SU-DHL-6 (cell line): ENCODE results near the gene FAM171A1.
"Not testable (repeated sequence)": the region's sequence is repeated elsewhere in the genome, so short reads cannot be mapped to it uniquely, and the experiment has no call there.

ENCODE experiments used
- H2AFZ ChIP-seq: fragments of 200-600 bp; sonication (generic); 2 replicates; pipeline ENCODE4 v1.6.1; 2014; ENCODE audit warnings: low read depth, mild to moderate bottlenecking, moderate library complexity, mixed read lengths, antibody characterized with exemption, low read length; ENCODE audit not compliant: severe bottlenecking
- H3F3A ChIP-seq: fragments of 200-600 bp; shearing (Covaris generic); 2 replicates; pipeline ENCODE4 v1.6.0; 2016; ENCODE audit warnings: antibody characterized with exemption, mild to moderate bottlenecking; ENCODE audit not compliant: insufficient read depth
- H3K27ac ChIP-seq: fragments of 200-600 bp; sonication (generic); 2 replicates; pipeline ENCODE4 v1.5.1; 2016; ENCODE audit warnings: low read depth, mild to moderate bottlenecking, low read length, moderate library complexity, mixed read lengths
- H3K27me3 ChIP-seq: fragments of 200-600 bp; sonication (generic), shearing (Covaris generic); 2 replicates; pipeline ENCODE4 v1.6.0; 2014; ENCODE audit warnings: mild to moderate bottlenecking, low read length
- H3K36me3 ChIP-seq: fragments of 200-600 bp; sonication (generic); 2 replicates; pipeline ENCODE4 v1.6.1; 2014; ENCODE audit warnings: mild to moderate bottlenecking, low read length, mixed read lengths
- H3K4me2 ChIP-seq: fragments of 300-600, 200-600 bp; shearing (Covaris generic), sonication (generic); 2 replicates; pipeline ENCODE4 v1.6.0; 2014; ENCODE audit warnings: low read length, low read depth, mild to moderate bottlenecking; ENCODE audit not compliant: poor library complexity, severe bottlenecking
- H3K4me3 ChIP-seq: fragments of 200-600 bp; sonication (generic); 2 replicates; pipeline ENCODE4 v1.5.1; 2014; ENCODE audit warnings: antibody characterized with exemption, low read length, mild to moderate bottlenecking, mixed read lengths; ENCODE audit not compliant: insufficient read depth, poor library complexity, severe bottlenecking
- H3K79me2 ChIP-seq: fragments of 200-600 bp; sonication (generic); 2 replicates; pipeline ENCODE4 v1.6.1; 2014; ENCODE audit warnings: mild to moderate bottlenecking, low read length, moderate library complexity; ENCODE audit not compliant: insufficient read depth
- H3K9ac ChIP-seq: fragments of 200-600 bp; sonication (generic); 2 replicates; pipeline ENCODE4 v1.7.0; 2014; ENCODE audit warnings: mild to moderate bottlenecking, low read length
- H3K9me2 ChIP-seq: fragments of 200-600 bp; sonication (generic); replicated peaks from 2 replicates; pipeline ENCODE4 v1.6.1; 2014; ENCODE audit warnings: low read length; ENCODE audit not compliant: insufficient read depth
- H3K9me3 ChIP-seq: fragments of 200-600 bp; sonication (generic); 2 replicates; pipeline ENCODE4 v1.6.1; 2014; ENCODE audit warnings: low read length, mixed read lengths; ENCODE audit not compliant: insufficient read depth
- H4K20me1 ChIP-seq: fragments of 200-600 bp; sonication (generic); 2 replicates; pipeline ENCODE4 v1.6.1; 2014; ENCODE audit warnings: low read depth, mild to moderate bottlenecking, antibody characterized with exemption, low read length, moderate library complexity, mixed read lengths
- EZH2phosphoT487 ChIP-seq: fragments of 200-600 bp; sonication (generic), shearing (Covaris generic); conservative IDR thresholded peaks from 2 replicates; pipeline ENCODE4 v1.6.1; 2018; ENCODE audit warnings: mild to moderate bottlenecking, antibody characterized with exemption, low read length, moderate library complexity, mixed read lengths
- TF ChIP-seq, protein P1 (sequence below): fragments of 200-600 bp; sonication (generic); IDR thresholded peaks from one replicate; pipeline ENCODE4 v1.5.1; 2017; ENCODE audit warnings: antibody characterized with exemption, mild to moderate bottlenecking, low read length, moderate library complexity; ENCODE audit not compliant: insufficient read depth, poor library complexity, severe bottlenecking

The FAM171A1 gene

DNA sequence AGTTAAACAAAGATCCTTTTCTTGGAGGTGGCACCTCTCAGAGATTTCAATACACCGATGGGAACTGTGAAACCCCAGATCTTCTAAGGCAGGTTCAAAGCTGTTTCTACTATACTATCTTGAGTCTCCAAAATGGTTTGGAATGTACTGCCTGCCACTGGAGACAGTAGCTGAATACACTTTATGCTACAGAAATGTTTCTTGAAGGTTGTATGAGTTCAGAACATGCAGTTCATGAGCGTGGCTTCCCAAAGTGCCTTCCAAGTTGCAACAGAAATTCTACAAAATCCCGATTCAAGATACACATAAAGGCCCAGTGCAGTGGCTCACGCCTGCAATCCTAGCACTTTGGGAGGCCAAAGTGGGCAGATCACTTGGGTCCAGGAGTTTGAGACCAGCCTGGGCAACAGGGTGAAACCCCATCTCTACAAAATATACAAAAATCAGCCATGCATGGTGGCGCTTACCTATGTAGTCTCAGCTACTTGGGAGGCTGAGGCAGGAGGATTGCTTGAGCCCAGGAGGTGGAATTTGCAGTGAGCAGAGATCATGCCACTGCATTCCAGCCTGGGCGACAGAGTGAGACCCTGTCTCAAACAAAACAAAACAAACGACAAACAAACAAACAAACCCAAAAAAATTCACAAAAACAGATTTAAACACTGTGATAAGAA lies 36.3 kb downstream of the FAM171A1 start:
- H3K36me3 ChIP-seq: no peaks in the 10 kb centered on the region
- no peak overlapping the region for H3K4me2 ChIP-seq
- H3K4me3 ChIP-seq: no peak overlapping the region
- H2AFZ ChIP-seq: no peak overlapping the region
- H3K27me3 ChIP-seq: no peaks in the 10 kb centered on the region
- no peak overlapping the region for H3K9ac ChIP-seq
- H3F3A ChIP-seq: no peaks in the 10 kb centered on the region
- TF ChIP-seq EZH2phosphoT487: no peak
- TF ChIP-seq, protein P1, sequence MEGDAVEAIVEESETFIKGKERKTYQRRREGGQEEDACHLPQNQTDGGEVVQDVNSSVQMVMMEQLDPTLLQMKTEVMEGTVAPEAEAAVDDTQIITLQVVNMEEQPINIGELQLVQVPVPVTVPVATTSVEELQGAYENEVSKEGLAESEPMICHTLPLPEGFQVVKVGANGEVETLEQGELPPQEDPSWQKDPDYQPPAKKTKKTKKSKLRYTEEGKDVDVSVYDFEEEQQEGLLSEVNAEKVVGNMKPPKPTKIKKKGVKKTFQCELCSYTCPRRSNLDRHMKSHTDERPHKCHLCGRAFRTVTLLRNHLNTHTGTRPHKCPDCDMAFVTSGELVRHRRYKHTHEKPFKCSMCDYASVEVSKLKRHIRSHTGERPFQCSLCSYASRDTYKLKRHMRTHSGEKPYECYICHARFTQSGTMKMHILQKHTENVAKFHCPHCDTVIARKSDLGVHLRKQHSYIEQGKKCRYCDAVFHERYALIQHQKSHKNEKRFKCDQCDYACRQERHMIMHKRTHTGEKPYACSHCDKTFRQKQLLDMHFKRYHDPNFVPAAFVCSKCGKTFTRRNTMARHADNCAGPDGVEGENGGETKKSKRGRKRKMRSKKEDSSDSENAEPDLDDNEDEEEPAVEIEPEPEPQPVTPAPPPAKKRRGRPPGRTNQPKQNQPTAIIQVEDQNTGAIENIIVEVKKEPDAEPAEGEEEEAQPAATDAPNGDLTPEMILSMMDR: no peak
- no peaks in the 10 kb centered on the region for H3K79me2 ChIP-seq
- H3K9me2 ChIP-seq: no peaks in the 10 kb centered on the region
- no peaks in the 10 kb centered on the region for H3K9me3 ChIP-seq
- H4K20me1 ChIP-seq: no peaks in the 10 kb centered on the region
- no peak overlapping the region for H3K27ac ChIP-seq

DNA sequence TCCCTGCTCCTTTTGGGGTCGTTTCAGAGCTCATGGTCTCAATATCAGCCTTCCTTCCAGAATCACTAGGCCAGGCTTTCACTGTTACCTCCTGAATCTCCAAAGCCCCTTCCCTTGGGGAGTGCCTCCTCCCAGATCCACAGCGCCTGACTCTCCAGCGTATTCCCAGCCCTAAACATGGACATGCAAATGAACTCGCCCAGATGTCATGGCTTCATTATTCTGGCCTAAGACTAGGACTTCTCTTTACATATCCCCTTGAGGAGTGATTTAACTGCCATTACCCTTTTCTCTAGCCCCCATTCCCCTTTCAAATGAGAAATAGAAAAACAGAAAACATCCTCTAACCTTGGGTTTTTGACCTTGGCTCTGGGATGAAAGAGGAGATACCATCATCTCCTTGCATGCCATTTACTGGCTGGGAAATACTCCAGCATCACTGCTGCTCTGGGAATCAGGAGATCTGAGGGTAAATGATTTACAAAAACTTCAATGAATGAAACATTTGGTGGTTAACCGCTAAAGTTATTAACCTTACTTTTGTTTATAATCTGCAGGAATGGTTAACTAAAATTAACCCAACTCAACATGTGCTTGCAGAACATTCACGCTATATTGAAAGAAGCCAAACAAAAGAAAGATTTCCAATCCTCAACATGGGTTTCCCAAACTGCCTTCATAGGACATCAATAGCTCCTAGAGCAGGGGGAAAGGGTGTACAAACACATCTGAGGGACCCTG lies 37.0 kb downstream of the FAM171A1 start:
- H3K27me3 ChIP-seq: no peaks in the 10 kb centered on the region
- H3K27ac ChIP-seq: no peak overlapping the region
- H3K9ac ChIP-seq: no peak overlapping the region
- no peaks in the 10 kb centered on the region for H3K9me2 ChIP-seq
- no peak overlapping the region for H3K4me2 ChIP-seq
- H3F3A ChIP-seq: no peaks in the 10 kb centered on the region
- no peaks in the 10 kb centered on the region for H3K79me2 ChIP-seq
- H3K4me3 ChIP-seq: no peak overlapping the region
- H4K20me1 ChIP-seq: no peaks in the 10 kb centered on the region
- H3K36me3 ChIP-seq: no peaks in the 10 kb centered on the region
- TF ChIP-seq EZH2phosphoT487: no peak
- TF ChIP-seq, protein P1: no peak
- H3K9me3 ChIP-seq: no peaks in the 10 kb centered on the region
- H2AFZ ChIP-seq: no peak overlapping the region

DNA sequence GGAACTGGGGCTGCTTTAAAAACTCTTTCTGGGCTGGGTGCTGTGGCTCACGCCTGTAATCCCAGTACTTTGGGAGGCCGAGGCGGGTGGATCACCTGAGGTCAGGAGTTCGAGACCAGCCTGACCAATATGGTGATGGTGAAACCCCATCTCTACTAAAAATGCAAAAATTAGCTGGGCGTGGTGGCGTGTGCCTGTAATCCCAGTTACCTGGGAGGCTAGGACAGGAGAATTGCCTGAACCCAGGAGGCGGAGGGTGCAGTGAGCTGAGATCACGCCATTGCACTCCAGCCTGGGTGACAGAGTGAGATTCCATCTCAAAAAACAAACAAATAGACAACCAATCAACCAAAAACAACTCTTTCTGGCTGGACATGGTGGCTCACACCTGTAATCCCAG lies 37.9 kb downstream of the FAM171A1 start:
- not testable (repeated sequence) for H3F3A ChIP-seq, H3K9me2 ChIP-seq, H3K27me3 ChIP-seq, H3K9me3 ChIP-seq, H4K20me1 ChIP-seq, H3K27ac ChIP-seq, H2AFZ ChIP-seq, H3K4me3 ChIP-seq, H3K79me2 ChIP-seq, H3K9ac ChIP-seq, H3K4me2 ChIP-seq, H3K36me3 ChIP-seq

DNA sequence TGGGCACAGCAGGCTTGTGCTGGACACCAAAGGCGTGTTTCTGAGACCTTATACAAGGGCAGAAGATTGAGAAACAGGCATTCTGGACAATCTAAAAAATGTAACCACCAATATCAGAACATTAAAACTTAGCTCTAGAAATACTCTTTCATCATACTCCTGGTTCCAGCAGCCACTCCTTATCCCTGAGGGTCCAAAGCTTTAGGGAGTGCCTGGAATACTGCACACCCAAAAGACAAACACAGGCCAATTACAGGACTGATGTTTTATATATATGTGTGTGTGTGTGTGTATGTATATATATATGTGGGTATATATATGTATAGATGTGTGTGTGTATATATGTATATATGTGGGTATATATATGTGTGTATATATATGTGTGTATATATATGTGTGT lies 39.6 kb downstream of the FAM171A1 start:
- no peak overlapping the region for H3K4me2 ChIP-seq
- H3K27ac ChIP-seq: no peak overlapping the region
- no peaks in the 10 kb centered on the region for H3K36me3 ChIP-seq
- H3K9ac ChIP-seq: no peak overlapping the region
- H4K20me1 ChIP-seq: no peaks in the 10 kb centered on the region
- H3F3A ChIP-seq: no peaks in the 10 kb centered on the region
- H3K27me3 ChIP-seq: no peaks in the 10 kb centered on the region
- H2AFZ ChIP-seq: no peak overlapping the region
- no peaks in the 10 kb centered on the region for H3K9me2 ChIP-seq
- no peak overlapping the region for H3K4me3 ChIP-seq
- H3K9me3 ChIP-seq: no peaks in the 10 kb centered on the region
- no peaks in the 10 kb centered on the region for H3K79me2 ChIP-seq
- TF ChIP-seq, protein P1: no peak
- no peak for TF ChIP-seq EZH2phosphoT487
